HepG2 (cell line): ENCODE data around the gene ABCC1.

Experiments
- CHD4 ChIP-seq: fragments of 200-600 bp; sonication (generic); IDR thresholded peaks from 2 replicates; pipeline ENCODE4 v1.7.0; 2017; ENCODE audit warnings: mild to moderate bottlenecking, low read length, borderline replicate concordance
- MAF1 ChIP-seq: sonication (generic); formaldehyde crosslinking; IDR thresholded peaks from 2 replicates; pipeline ENCODE4 v1.5.0; 2020; ENCODE audit warnings: missing genetic modification reagents, borderline replicate concordance
- SIN3A ChIP-seq: IDR thresholded peaks from 2 replicates; pipeline ENCODE4 v1.6.1; 2011; ENCODE audit warnings: low read depth, mild to moderate bottlenecking, control low read depth, low read length, borderline replicate concordance
- SMARCE1 ChIP-seq: fragments of 450-650 bp; IDR thresholded peaks from 2 replicates; pipeline ENCODE4 v1.6.1; 2017; ENCODE audit warnings: borderline replicate concordance
- TAF1 ChIP-seq: sonication (generic); formaldehyde crosslinking; IDR thresholded peaks from 2 replicates; pipeline ENCODE4 v1.4.0; 2020; ENCODE audit warnings: missing genetic modification reagents
- TF ChIP-seq, protein P1 (sequence below): sonication (generic); formaldehyde crosslinking; IDR thresholded peaks from 2 replicates; pipeline ENCODE4 v1.5.1; 2020; ENCODE audit warnings: mild to moderate bottlenecking, missing genetic modification reagents, moderate library complexity
- TF ChIP-seq, protein P2 (sequence below): sonication (generic); formaldehyde crosslinking; IDR thresholded peaks from 2 replicates; pipeline ENCODE4 v1.5.0; 2020; ENCODE audit warnings: mild to moderate bottlenecking, missing genetic modification reagents, moderate library complexity

DNA sequence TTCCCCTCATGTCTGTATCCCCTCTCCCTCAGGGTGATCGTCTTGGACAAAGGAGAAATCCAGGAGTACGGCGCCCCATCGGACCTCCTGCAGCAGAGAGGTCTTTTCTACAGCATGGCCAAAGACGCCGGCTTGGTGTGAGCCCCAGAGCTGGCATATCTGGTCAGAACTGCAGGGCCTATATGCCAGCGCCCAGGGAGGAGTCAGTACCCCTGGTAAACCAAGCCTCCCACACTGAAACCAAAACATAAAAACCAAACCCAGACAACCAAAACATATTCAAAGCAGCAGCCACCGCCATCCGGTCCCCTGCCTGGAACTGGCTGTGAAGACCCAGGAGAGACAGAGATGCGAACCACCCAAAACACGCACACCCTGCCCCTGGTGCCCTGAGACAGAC is 191.7 kb downstream of the ABCC1 start:
- TF ChIP-seq MAF1 (CRISPR knock-in tag) (no peak), TAF1 (CRISPR knock-in tag) (no peak), SIN3A (no peak), CHD4 (no peak), SMARCE1 (no peak)
- TF ChIP-seq, protein P1, sequence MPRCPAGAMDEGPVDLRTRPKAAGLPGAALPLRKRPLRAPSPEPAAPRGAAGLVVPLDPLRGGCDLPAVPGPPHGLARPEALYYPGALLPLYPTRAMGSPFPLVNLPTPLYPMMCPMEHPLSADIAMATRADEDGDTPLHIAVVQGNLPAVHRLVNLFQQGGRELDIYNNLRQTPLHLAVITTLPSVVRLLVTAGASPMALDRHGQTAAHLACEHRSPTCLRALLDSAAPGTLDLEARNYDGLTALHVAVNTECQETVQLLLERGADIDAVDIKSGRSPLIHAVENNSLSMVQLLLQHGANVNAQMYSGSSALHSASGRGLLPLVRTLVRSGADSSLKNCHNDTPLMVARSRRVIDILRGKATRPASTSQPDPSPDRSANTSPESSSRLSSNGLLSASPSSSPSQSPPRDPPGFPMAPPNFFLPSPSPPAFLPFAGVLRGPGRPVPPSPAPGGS (CRISPR knock-in tag) = no peak
- TF ChIP-seq, protein P2, sequence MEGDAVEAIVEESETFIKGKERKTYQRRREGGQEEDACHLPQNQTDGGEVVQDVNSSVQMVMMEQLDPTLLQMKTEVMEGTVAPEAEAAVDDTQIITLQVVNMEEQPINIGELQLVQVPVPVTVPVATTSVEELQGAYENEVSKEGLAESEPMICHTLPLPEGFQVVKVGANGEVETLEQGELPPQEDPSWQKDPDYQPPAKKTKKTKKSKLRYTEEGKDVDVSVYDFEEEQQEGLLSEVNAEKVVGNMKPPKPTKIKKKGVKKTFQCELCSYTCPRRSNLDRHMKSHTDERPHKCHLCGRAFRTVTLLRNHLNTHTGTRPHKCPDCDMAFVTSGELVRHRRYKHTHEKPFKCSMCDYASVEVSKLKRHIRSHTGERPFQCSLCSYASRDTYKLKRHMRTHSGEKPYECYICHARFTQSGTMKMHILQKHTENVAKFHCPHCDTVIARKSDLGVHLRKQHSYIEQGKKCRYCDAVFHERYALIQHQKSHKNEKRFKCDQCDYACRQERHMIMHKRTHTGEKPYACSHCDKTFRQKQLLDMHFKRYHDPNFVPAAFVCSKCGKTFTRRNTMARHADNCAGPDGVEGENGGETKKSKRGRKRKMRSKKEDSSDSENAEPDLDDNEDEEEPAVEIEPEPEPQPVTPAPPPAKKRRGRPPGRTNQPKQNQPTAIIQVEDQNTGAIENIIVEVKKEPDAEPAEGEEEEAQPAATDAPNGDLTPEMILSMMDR = no peak
